ENCODE results near the gene SLC6A6. TPM values are rescaled to one million over a fixed set of nuclear protein-coding genes. Genes with fewer than 3 reads are reported as not detected.
A peak's percentile ranks its signal among the peaks of the same experiment; 100 is the strongest.

SLC6A6 gene
- total and polyA plus RNA-seq, 7 donors: 10.3 to 104 (median 36.2) TPM

GRCh38 chr3:14403619-14404155 is 1.3 kb downstream of the SLC6A6 start:
- H3K36me3 ChIP-seq (ENCODE audit: insufficient read depth in 1 of 2, low read depth in 1 of 2): peaks cover 0 to 13% of the 10 kb centered on the region in 2 donors
- H3K27ac ChIP-seq: peak overlapping the region; percentile 97
- no peaks in the 10 kb centered on the region for H3K27me3 ChIP-seq (ENCODE audit: insufficient read depth in 3 of 3, low read length in 2 of 3)
- peaks cover 36% of the 10 kb centered on the region for H3K4me1 ChIP-seq
- TF ChIP-seq CTCF (IDR thresholded peaks at IDR 0.05): no peak
- intact Hi-C loops (cut with DNase I): loop anchor here (2.0 to 10.0 kb wide), 5 partner anchors 29 to 199 kb away; no protein-coding TSS in a partner anchor
- WGBS, 3 donors: 4 to 7% (median 5%) methylated on average over 12 of the region's 12 CpGs
- peak; percentile 70 to 88 for DNase-seq
- H3K9me3 ChIP-seq: no peaks in the 10 kb centered on the region
- peak overlapping the region; percentile 91 for H3K4me3 ChIP-seq
- peak; percentile 30 to 63 (median 54) for ATAC-seq

- peak overlapping the region; percentile 91 for H3K4me3 ChIP-seq
- DNase-seq (no peak), ATAC-seq (no peak)
- H3K36me3 ChIP-seq (ENCODE audit: insufficient read depth in 1 of 2, low read depth in 1 of 2): peaks cover 0 to 13% of the 10 kb centered on the region in 2 donors
- peaks cover 41% of the 10 kb centered on the region for H3K4me1 ChIP-seq
- peak overlapping the region; percentile 97 for H3K27ac ChIP-seq
- 7 to 33% (median 11%) methylated on average over 3 of the region's 3 CpGs for WGBS, 3 donors
- H3K27me3 ChIP-seq (ENCODE audit: insufficient read depth in 3 of 3, low read length in 2 of 3): no peaks in the 10 kb centered on the region
- intact Hi-C loops (cut with DNase I): loop anchor here (5.0 to 10.0 kb wide), 3 partner anchors 48 to 199 kb away; no protein-coding TSS in a partner anchor
- TF ChIP-seq CTCF (IDR thresholded peaks at IDR 0.05): no peak
- H3K9me3 ChIP-seq: no peaks in the 10 kb centered on the region
Measured at GRCh38 chr3:14404186-14404585, 1.8 kb downstream of the SLC6A6 start.

GRCh38 chr3:14404631-14405359 is 2.4 kb downstream of the SLC6A6 start:
- no peak for TF ChIP-seq CTCF (IDR thresholded peaks at IDR 0.05)
- no peak for ATAC-seq
- peak overlapping the region; percentile 91 for H3K4me3 ChIP-seq
- WGBS, 3 donors: 65 to 80% (median 70%) methylated on average over 11 of the region's 11 CpGs
- intact Hi-C loops (cut with DNase I): loop anchor here (5.0 to 10.0 kb wide), 3 partner anchors 48 to 200 kb away; no protein-coding TSS in a partner anchor
- H3K36me3 ChIP-seq (ENCODE audit: insufficient read depth in 1 of 2, low read depth in 1 of 2): peaks cover 0 to 13% of the 10 kb centered on the region in 2 donors
- peak overlapping the region; percentile 97 for H3K27ac ChIP-seq
- no peaks in the 10 kb centered on the region for H3K27me3 ChIP-seq (ENCODE audit: insufficient read depth in 3 of 3, low read length in 2 of 3)
- no peak for DNase-seq
- no peaks in the 10 kb centered on the region for H3K9me3 ChIP-seq
- H3K4me1 ChIP-seq: peaks cover 47% of the 10 kb centered on the region

GRCh38 chr3:14405360-14406238 is 3.2 kb downstream of the SLC6A6 start:
- Histone ChIP-seq H3K36me3 (ENCODE audit: insufficient read depth in 1 of 2, low read depth in 1 of 2) (peaks cover 0 to 16% of the 10 kb centered on the region in 2 donors), H3K4me1 (peaks cover 55% of the 10 kb centered on the region), H3K27me3 (ENCODE audit: insufficient read depth in 3 of 3, low read length in 2 of 3) (no peaks in the 10 kb centered on the region), H3K4me3 (peak overlapping the region; percentile 91), H3K27ac (peak overlapping the region; percentile 97), H3K9me3 (no peaks in the 10 kb centered on the region)
- intact Hi-C loops (cut with DNase I): loop anchor here in 1 of 2 donors (10.0 kb wide), 1 partner anchor 201 kb away; no protein-coding TSS in a partner anchor
- DNase-seq: no peak
- no peak for TF ChIP-seq CTCF (IDR thresholded peaks at IDR 0.05)
- ATAC-seq: no peak
- WGBS, 3 donors: 49 to 70% (median 56%) methylated on average over 10 of the region's 10 CpGs
